ENCODE results near the gene LRRC75A. TPM values are rescaled to one million over a fixed set of nuclear protein-coding genes. Genes with fewer than 3 reads are reported as not detected.

Gene LRRC75A
- total RNA-seq, 2 experiments from 2014 or later, result 1.8 to 2.3 TPM

GRCh38 chr17:16447676-16448075, 44.3 kb downstream of the LRRC75A start:
- Mint-ChIP-seq H3K27ac (peak overlapping the region; percentile 63), H3K4me3 (no peak overlapping the region), H3K4me1 (ENCODE audit: low read depth) (peaks cover 54% of the 10 kb centered on the region), H3K27me3 (no peaks in the 10 kb centered on the region), H3K36me3 (ENCODE audit: low read depth) (peaks cover 57% of the 10 kb centered on the region), H3K9me3 (no peaks in the 10 kb centered on the region)
- ATAC-seq, result no peak
- TF ChIP-seq, protein P1, sequence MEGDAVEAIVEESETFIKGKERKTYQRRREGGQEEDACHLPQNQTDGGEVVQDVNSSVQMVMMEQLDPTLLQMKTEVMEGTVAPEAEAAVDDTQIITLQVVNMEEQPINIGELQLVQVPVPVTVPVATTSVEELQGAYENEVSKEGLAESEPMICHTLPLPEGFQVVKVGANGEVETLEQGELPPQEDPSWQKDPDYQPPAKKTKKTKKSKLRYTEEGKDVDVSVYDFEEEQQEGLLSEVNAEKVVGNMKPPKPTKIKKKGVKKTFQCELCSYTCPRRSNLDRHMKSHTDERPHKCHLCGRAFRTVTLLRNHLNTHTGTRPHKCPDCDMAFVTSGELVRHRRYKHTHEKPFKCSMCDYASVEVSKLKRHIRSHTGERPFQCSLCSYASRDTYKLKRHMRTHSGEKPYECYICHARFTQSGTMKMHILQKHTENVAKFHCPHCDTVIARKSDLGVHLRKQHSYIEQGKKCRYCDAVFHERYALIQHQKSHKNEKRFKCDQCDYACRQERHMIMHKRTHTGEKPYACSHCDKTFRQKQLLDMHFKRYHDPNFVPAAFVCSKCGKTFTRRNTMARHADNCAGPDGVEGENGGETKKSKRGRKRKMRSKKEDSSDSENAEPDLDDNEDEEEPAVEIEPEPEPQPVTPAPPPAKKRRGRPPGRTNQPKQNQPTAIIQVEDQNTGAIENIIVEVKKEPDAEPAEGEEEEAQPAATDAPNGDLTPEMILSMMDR (IDR thresholded peaks at IDR 0.05), result no peak
- POLR2A ChIA-PET, result interaction anchor here (0.6 kb wide), 1 partner anchor 95 kb away, joined by 3 read pairs; the partner anchor contains the start of gene CENPV
- no peak for DNase-seq
- intact Hi-C loops (cut with micrococcal nuclease), result no loop called here
- CTCF ChIA-PET, result interaction anchor here (1.0 to 2.1 kb wide), 2 partner anchors 32 to 74 kb away, joined by 3 to 5 read pairs; partner anchors contain the start of gene TRPV2

GRCh38 chr17:16446338-16446983, 45.5 kb downstream of the LRRC75A start:
- Mint-ChIP-seq H3K27me3 (no peaks in the 10 kb centered on the region), H3K9me3 (no peaks in the 10 kb centered on the region), H3K36me3 (ENCODE audit: low read depth) (peaks cover 69% of the 10 kb centered on the region), H3K27ac (peak overlapping the region; percentile 53), H3K4me1 (ENCODE audit: low read depth) (peaks cover 66% of the 10 kb centered on the region), H3K4me3 (no peak overlapping the region)
- DNase-seq (no peak), ATAC-seq (no peak)
- ChIA-PET POLR2A (interaction anchor here (0.5 to 11.6 kb wide), 2 partner anchors 25 to 29 kb away, joined by 3 to 200 read pairs; partner anchors contain the start of gene TRPV2), CTCF (interaction anchor here (1.0 to 1.7 kb wide), 2 partner anchors 19 to 75 kb away, joined by 3 to 5 read pairs; no protein-coding TSS in a partner anchor)
- TF ChIP-seq, protein P1 (IDR thresholded peaks at IDR 0.05), result no peak
- intact Hi-C loops (cut with micrococcal nuclease), result no loop called here

GRCh38 chr17:16444258-16444886, 47.6 kb downstream of the LRRC75A start:
- ATAC-seq, result no peak
- CTCF ChIA-PET, result interaction anchor here (1.0 to 2.0 kb wide), 3 partner anchors 9 to 17 kb away, joined by 3 to 12 read pairs (median 5); no protein-coding TSS in a partner anchor
- POLR2A ChIA-PET, result interaction anchor here (0.8 to 11.6 kb wide), 17 partner anchors 8 to 68 kb away, joined by 3 to 200 read pairs (median 4); partner anchors contain the start of genes TRPV2 and UBB
- intact Hi-C loops (cut with micrococcal nuclease), result no loop called here
- Mint-ChIP-seq H3K27me3 (no peaks in the 10 kb centered on the region), H3K27ac (peak overlapping the region; percentile 53), H3K36me3 (ENCODE audit: low read depth) (peaks cover 77% of the 10 kb centered on the region), H3K9me3 (no peaks in the 10 kb centered on the region), H3K4me3 (peak overlapping the region; percentile 5), H3K4me1 (ENCODE audit: low read depth) (peaks cover 70% of the 10 kb centered on the region)
- TF ChIP-seq, protein P1 (IDR thresholded peaks at IDR 0.05), result no peak
- DNase-seq, result no peak

- peaks cover 79% of the 10 kb centered on the region for H3K36me3 Mint-ChIP-seq (ENCODE audit: low read depth)
- peak overlapping the region; percentile 5 for H3K4me3 Mint-ChIP-seq
- no peaks in the 10 kb centered on the region for H3K9me3 Mint-ChIP-seq
- ATAC-seq (no peak), DNase-seq (no peak)
- intact Hi-C loops (cut with micrococcal nuclease), result no loop called here
- TF ChIP-seq, protein P1 (IDR thresholded peaks at IDR 0.05), result no peak
- CTCF ChIA-PET, result interaction anchor here (1.2 to 2.0 kb wide), 3 partner anchors 9 to 77 kb away, joined by 3 to 12 read pairs (median 5); no protein-coding TSS in a partner anchor
- H3K27me3 Mint-ChIP-seq, result no peaks in the 10 kb centered on the region
- peak overlapping the region; percentile 91 for H3K27ac Mint-ChIP-seq
- H3K4me1 Mint-ChIP-seq (ENCODE audit: low read depth), result peaks cover 63% of the 10 kb centered on the region
- POLR2A ChIA-PET, result interaction anchor here (0.8 to 11.6 kb wide), 20 partner anchors 9 to 92 kb away, joined by 3 to 200 read pairs (median 4); partner anchors contain the start of genes CENPV, TRPV2 and UBB
Measured at GRCh38 chr17:16443511-16444257, 48.3 kb downstream of the LRRC75A start.

Data from activated CD8-positive, alpha-beta T cell treated with anti-CD3 and anti-CD28 coated beads for 36 hours (primary cell).